ENCODE data around the gene THAP4. TPM values are rescaled to one million over a fixed set of nuclear protein-coding genes. Genes with fewer than 3 reads are reported as not detected.
"Not testable (repeated sequence)": the region's sequence is repeated elsewhere in the genome, so short reads cannot be mapped to it uniquely, and the experiment has no call there.

THAP4 gene
- total RNA-seq, 1 donor from 2014 or later, result 23.7 TPM

DNA sequence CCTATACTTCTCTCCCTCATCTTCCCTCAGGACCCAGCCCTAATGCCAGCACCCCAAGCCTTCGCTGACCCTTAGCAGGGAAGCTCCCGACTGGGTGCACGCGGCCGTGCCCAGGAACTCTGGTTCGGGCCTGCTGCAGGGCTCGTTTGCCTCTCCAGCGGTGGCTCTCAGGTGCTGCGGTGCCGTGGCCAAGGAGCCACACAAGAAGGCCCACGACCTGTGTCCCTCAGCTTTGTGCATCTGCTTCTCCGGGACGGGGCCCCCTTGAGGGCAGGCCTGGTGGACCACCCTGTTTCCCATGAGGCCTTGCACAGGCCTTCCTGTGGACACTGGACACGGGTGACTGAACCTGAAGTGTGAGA lies 60.7 kb downstream of the THAP4 start:
- no peak for DNase-seq
- no peaks in the 10 kb centered on the region for H3K9me3 Mint-ChIP-seq
- ATAC-seq (ENCODE audit: low read depth), result no peak
- peaks cover 15% of the 10 kb centered on the region for H3K36me3 Mint-ChIP-seq (ENCODE audit: low read depth)
- H3K4me1 Mint-ChIP-seq, result no peaks in the 10 kb centered on the region
- TF ChIP-seq CTCF (IDR thresholded peaks at IDR 0.05), result no peak
- ChIA-PET CTCF (no interaction called here), POLR2A (no interaction called here)
- intact Hi-C loops (cut with micrococcal nuclease), result no loop called here
- no peak overlapping the region for H3K27ac Mint-ChIP-seq
- H3K4me3 Mint-ChIP-seq, result no peak overlapping the region
- H3K27me3 Mint-ChIP-seq, result no peaks in the 10 kb centered on the region

- no peak for ATAC-seq (ENCODE audit: low read depth)
- POLR2A ChIA-PET, result no interaction called here
- no peak for DNase-seq
- Mint-ChIP-seq H3K4me1 (no peaks in the 10 kb centered on the region), H3K27me3 (no peaks in the 10 kb centered on the region), H3K36me3 (ENCODE audit: low read depth) (peaks cover 15% of the 10 kb centered on the region), H3K27ac (no peak overlapping the region), H3K4me3 (no peak overlapping the region), H3K9me3 (no peaks in the 10 kb centered on the region)
- no peak for TF ChIP-seq CTCF (IDR thresholded peaks at IDR 0.05)
- CTCF ChIA-PET, result no interaction called here
- intact Hi-C loops (cut with micrococcal nuclease), result no loop called here
Measured at GRCh38 chr2:241575624-241576292, 61.2 kb downstream of the THAP4 start.

DNA sequence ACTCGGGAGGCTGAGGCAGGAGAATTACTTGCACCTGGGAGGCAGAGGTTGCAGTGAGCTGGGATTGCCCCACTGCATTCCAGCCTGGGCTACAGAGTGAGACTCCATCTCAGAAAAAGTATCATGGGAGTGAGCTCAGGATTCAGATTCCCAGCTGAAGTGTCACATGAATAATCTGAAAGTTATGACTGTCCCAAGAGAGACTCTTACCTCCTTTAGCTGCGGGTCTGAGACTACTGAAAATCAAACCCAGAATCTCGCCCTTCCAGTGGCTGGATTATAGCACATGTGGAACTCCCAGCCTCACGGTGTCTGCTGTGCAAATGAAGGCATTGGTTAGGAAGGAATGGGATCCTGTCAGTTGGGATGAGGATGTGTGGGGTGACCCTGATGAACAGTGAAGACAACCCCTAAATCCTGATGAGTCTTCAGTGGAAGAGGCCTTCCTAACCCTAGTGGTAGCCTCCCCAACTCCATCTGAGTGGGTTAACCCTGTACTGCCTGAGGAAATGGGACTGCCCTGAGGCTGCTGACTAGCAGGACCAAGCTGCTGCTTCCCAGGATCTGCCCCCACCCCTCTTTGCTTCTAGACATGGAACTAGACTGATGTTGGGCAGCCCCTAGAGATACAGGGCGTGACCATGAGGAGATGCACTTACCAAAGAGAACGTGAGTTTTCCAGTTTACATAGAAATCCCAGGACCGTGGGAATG lies 61.9 kb downstream of the THAP4 start:
- no peaks in the 10 kb centered on the region for H3K9me3 Mint-ChIP-seq
- no peaks in the 10 kb centered on the region for H3K27me3 Mint-ChIP-seq
- POLR2A ChIA-PET, result no interaction called here
- ATAC-seq (ENCODE audit: low read depth) (no peak), DNase-seq (no peak)
- no peak overlapping the region for H3K27ac Mint-ChIP-seq
- intact Hi-C loops (cut with micrococcal nuclease), result no loop called here
- peaks cover 13% of the 10 kb centered on the region for H3K36me3 Mint-ChIP-seq (ENCODE audit: low read depth)
- CTCF ChIA-PET, result no interaction called here
- no peaks in the 10 kb centered on the region for H3K4me1 Mint-ChIP-seq
- H3K4me3 Mint-ChIP-seq, result no peak overlapping the region
- TF ChIP-seq CTCF (IDR thresholded peaks at IDR 0.05), result no peak

DNA sequence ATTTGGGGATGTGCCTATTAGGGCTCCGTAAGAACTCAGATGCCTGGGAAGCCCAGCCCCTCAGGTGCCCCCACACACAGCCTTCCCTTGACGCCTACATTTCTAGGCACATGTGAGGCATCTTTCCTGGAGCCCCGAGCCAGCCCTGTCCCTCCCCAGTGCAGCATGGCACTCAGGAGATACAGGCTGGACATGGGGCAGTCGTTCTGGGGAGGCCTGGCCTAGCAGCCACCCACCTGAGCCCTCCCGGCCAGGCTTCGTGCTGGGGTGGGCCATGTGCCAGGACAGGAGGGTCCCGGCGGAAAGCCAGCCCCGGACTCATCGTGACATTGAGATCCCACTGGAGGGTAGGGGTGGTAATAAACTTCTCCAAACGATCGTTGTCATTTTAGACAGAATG lies 63.2 kb downstream of the THAP4 start:
- no peaks in the 10 kb centered on the region for H3K9me3 Mint-ChIP-seq
- DNase-seq (no peak), ATAC-seq (ENCODE audit: low read depth) (no peak)
- no peak overlapping the region for H3K27ac Mint-ChIP-seq
- no peak for TF ChIP-seq CTCF (IDR thresholded peaks at IDR 0.05)
- no peak overlapping the region for H3K4me3 Mint-ChIP-seq
- POLR2A ChIA-PET, result no interaction called here
- intact Hi-C loops (cut with micrococcal nuclease), result no loop called here
- H3K4me1 Mint-ChIP-seq, result no peaks in the 10 kb centered on the region
- CTCF ChIA-PET, result no interaction called here
- no peaks in the 10 kb centered on the region for H3K27me3 Mint-ChIP-seq
- H3K36me3 Mint-ChIP-seq (ENCODE audit: low read depth), result peaks cover 11% of the 10 kb centered on the region

GRCh38 chr2:241572915-241573651 lies 63.9 kb downstream of the THAP4 start:
- ATAC-seq (ENCODE audit: low read depth); H3K36me3 Mint-ChIP-seq (ENCODE audit: low read depth); H3K27ac Mint-ChIP-seq; H3K4me3 Mint-ChIP-seq; H3K4me1 Mint-ChIP-seq; CTCF ChIA-PET; H3K9me3 Mint-ChIP-seq; POLR2A ChIA-PET; intact Hi-C loops (cut with micrococcal nuclease); DNase-seq; H3K27me3 Mint-ChIP-seq: not testable (repeated sequence)

Data from activated B cell treated with CpG ODN at 0.5 μM for 24 hours (primary cell).